GM08714 (cell line): Measurements from ENCODE around the gene HSP90B1.

ENCODE experiments used
- H3K4me3 ChIP-seq: fragments of 200-500 bp; sonication (Bioruptor generic); 2 replicates; pipeline ENCODE4 v1.5.1; 2014; ENCODE audit warnings: mild to moderate bottlenecking, low read length, inconsistent platforms
- ZNF274 ChIP-seq: IDR thresholded peaks from 2 replicates; pipeline ENCODE4 v1.6.1; 2012; ENCODE audit warnings: mild to moderate bottlenecking, low read depth, low read length

Gene HSP90B1

GRCh38 chr12:103978384-103978982, 48.3 kb downstream of the HSP90B1 start:
- no peak for TF ChIP-seq ZNF274

GRCh38 chr12:103986829-103987228, 56.6 kb downstream of the HSP90B1 start:
- TF ChIP-seq ZNF274, result no peak
- no peak overlapping the region for H3K4me3 ChIP-seq

More at GRCh38 chr12:103978384-103978982, 48.3 kb downstream of the HSP90B1 start:
- H3K4me3 ChIP-seq, result no peak overlapping the region

- H3K4me3 ChIP-seq, result no peak overlapping the region
- no peak for TF ChIP-seq ZNF274
Observed at GRCh38 chr12:103994235-103994634, 64.0 kb downstream of the HSP90B1 start.

- no peak for TF ChIP-seq ZNF274
Observed at GRCh38 chr12:103996595-103996994, 66.4 kb downstream of the HSP90B1 start.

GRCh38 chr12:103997286-103997900, 67.2 kb downstream of the HSP90B1 start:
- TF ChIP-seq ZNF274, result no peak

More at GRCh38 chr12:103996595-103996994, 66.4 kb downstream of the HSP90B1 start:
- H3K4me3 ChIP-seq, result no peak overlapping the region

More at GRCh38 chr12:103997286-103997900, 67.2 kb downstream of the HSP90B1 start:
- H3K4me3 ChIP-seq, result no peak overlapping the region
